HEK293T (cell line): ENCODE results near the gene APOL4.

Experiments used
- CTCF ChIA-PET: fragments of 350-600 bp; formaldehyde crosslinking; extraction: SDS; loops from one replicate; lab custom pipeline; 2021; ENCODE audit warnings: antibody characterized with exemption, inconsistent platforms; lab: Yijun Ruan, JAX
- POLR2A ChIA-PET: fragments of 350-600 bp; formaldehyde crosslinking; extraction: SDS; loops from one replicate; lab custom pipeline; 2020; ENCODE audit warnings: antibody characterized with exemption, inconsistent platforms; lab: Yijun Ruan, JAX
- DNase-seq: peaks from one replicate; pipeline ENCODE4 v3.0.0; 2012; ENCODE audit warnings: mixed read lengths; ENCODE audit errors: extremely low spot score
- ARNT ChIP-seq: fragments of 450-650 bp; IDR thresholded peaks from 2 replicates; pipeline ENCODE4 v1.6.1; 2017; ENCODE audit warnings: mild to moderate bottlenecking
- BHLHE40 ChIP-seq: fragments of 450-650 bp; IDR thresholded peaks from 2 replicates; pipeline ENCODE4 v1.6.1; 2016; ENCODE audit warnings: mild to moderate bottlenecking, moderate library complexity, borderline replicate concordance
- CTBP1 ChIP-seq: fragments of 450-650 bp; IDR thresholded peaks from 2 replicates; pipeline ENCODE4 v1.6.1; 2016; ENCODE audit warnings: borderline replicate concordance
- ELF4 ChIP-seq: fragments of 450-650 bp; IDR thresholded peaks from 2 replicates; pipeline ENCODE4 v1.6.1; 2017; ENCODE audit warnings: antibody characterized with exemption
- FOXA1 ChIP-seq: fragments of 450-650 bp; IDR thresholded peaks from 2 replicates; pipeline ENCODE4 v1.6.1; 2016; ENCODE audit warnings: mild to moderate bottlenecking
- FOXK2 ChIP-seq: fragments of 450-650 bp; IDR thresholded peaks from 2 replicates; pipeline ENCODE4 v1.6.1; 2016; ENCODE audit warnings: mild to moderate bottlenecking
- FOXM1 ChIP-seq: fragments of 450-650 bp; IDR thresholded peaks from 2 replicates; pipeline ENCODE4 v1.6.1; 2017; ENCODE audit warnings: mild to moderate bottlenecking, borderline replicate concordance
- HDGF ChIP-seq: fragments of 450-650 bp; IDR thresholded peaks from 2 replicates; pipeline ENCODE4 v1.6.1; 2017; ENCODE audit warnings: antibody characterized with exemption, borderline replicate concordance
- L3MBTL2 ChIP-seq: fragments of 450-650 bp; conservative IDR thresholded peaks from 2 replicates; pipeline ENCODE4 v1.6.1; 2016; ENCODE audit warnings: mild to moderate bottlenecking
- LEF1 ChIP-seq: fragments of 450-650 bp; IDR thresholded peaks from 2 replicates; pipeline ENCODE4 v1.6.1; 2017; ENCODE audit warnings: mild to moderate bottlenecking, borderline replicate concordance
- NFRKB ChIP-seq: fragments of 450-650 bp; IDR thresholded peaks from 2 replicates; pipeline ENCODE4 v1.6.1; 2016; ENCODE audit warnings: mild to moderate bottlenecking, moderate library complexity
- PKNOX1 ChIP-seq: fragments of 450-650 bp; IDR thresholded peaks from 2 replicates; pipeline ENCODE4 v1.6.1; 2016
- SP1 ChIP-seq: fragments of 450-650 bp; IDR thresholded peaks from 2 replicates; pipeline ENCODE4 v1.6.1; 2017
- SUZ12 ChIP-seq: fragments of 450-650 bp; IDR thresholded peaks from 2 replicates; pipeline ENCODE4 v1.6.1; 2016; ENCODE audit warnings: mild to moderate bottlenecking
- TARDBP ChIP-seq: fragments of 450-650 bp; IDR thresholded peaks from 2 replicates; pipeline ENCODE4 v1.6.1; 2016
- ZNF384 ChIP-seq: fragments of 450-650 bp; IDR thresholded peaks from 2 replicates; pipeline ENCODE4 v1.6.1; 2016

The APOL4 gene

GRCh38 chr22:36151006-36151595 is 50.5 kb downstream of the APOL4 start:
- ChIA-PET CTCF (no interaction called here), POLR2A (no interaction called here)
- DNase-seq, result no peak
- no peak for TF ChIP-seq BHLHE40
- no peak for TF ChIP-seq FOXA1
- no peak for TF ChIP-seq FOXM1
- TF ChIP-seq L3MBTL2, result no peak
- TF ChIP-seq ELF4, result no peak

- POLR2A ChIA-PET, result no interaction called here
- CTCF ChIA-PET, result no interaction called here
- no peak for DNase-seq
- TF ChIP-seq FOXM1, result no peak
- no peak for TF ChIP-seq BHLHE40
- no peak for TF ChIP-seq FOXA1
- TF ChIP-seq LEF1, result no peak
- no peak for TF ChIP-seq ARNT
- no peak for TF ChIP-seq ZNF384
- no peak for TF ChIP-seq PKNOX1
- TF ChIP-seq FOXK2, result no peak
- TF ChIP-seq ELF4, result no peak
- no peak for TF ChIP-seq NFRKB
- TF ChIP-seq CTBP1, result no peak
- TF ChIP-seq L3MBTL2, result no peak
- TF ChIP-seq TARDBP, result no peak
- no peak for TF ChIP-seq SP1
- no peak for TF ChIP-seq HDGF
- TF ChIP-seq SUZ12, result no peak
Observed at GRCh38 chr22:36149441-36149840, 52.2 kb downstream of the APOL4 start.

- DNase-seq, result no peak
- TF ChIP-seq TARDBP (no peak), ELF4 (no peak), FOXM1 (no peak), FOXA1 (no peak), LEF1 (no peak), BHLHE40 (no peak)
- ChIA-PET POLR2A (no interaction called here), CTCF (no interaction called here)
Observed at GRCh38 chr22:36148411-36148810, 53.2 kb downstream of the APOL4 start.

GRCh38 chr22:36147196-36147791 is 54.3 kb downstream of the APOL4 start:
- POLR2A ChIA-PET, result no interaction called here
- TF ChIP-seq FOXK2, result no peak
- TF ChIP-seq BHLHE40, result no peak
- no peak for TF ChIP-seq ELF4
- TF ChIP-seq HDGF, result no peak
- TF ChIP-seq FOXM1, result no peak
- TF ChIP-seq SP1, result no peak
- TF ChIP-seq SUZ12, result no peak
- TF ChIP-seq LEF1, result no peak
- DNase-seq, result no peak
- CTCF ChIA-PET, result no interaction called here

- CTCF ChIA-PET, result interaction anchor here (1.5 kb wide), 1 partner anchor 34 kb away, joined by 3 read pairs; no protein-coding TSS in a partner anchor
- POLR2A ChIA-PET, result no interaction called here
- DNase-seq, result no peak
- TF ChIP-seq ELF4 (no peak), ZNF384 (no peak), SP1 (no peak), FOXM1 (no peak), NFRKB (no peak), FOXK2 (no peak), CTBP1 (no peak), L3MBTL2 (no peak), PKNOX1 (no peak), FOXA1 (no peak)
Observed at GRCh38 chr22:36145881-36146280, 55.7 kb downstream of the APOL4 start.

GRCh38 chr22:36144886-36145541 is 56.6 kb downstream of the APOL4 start:
- DNase-seq, result peak; percentile 60
- ChIA-PET POLR2A (no interaction called here), CTCF (interaction anchor here (0.6 to 1.5 kb wide), 4 partner anchors 9 to 96 kb away, joined by 3 read pairs; no protein-coding TSS in a partner anchor)
- peak; percentile 92 for TF ChIP-seq ZNF384
- no peak for TF ChIP-seq LEF1

GRCh38 chr22:36143956-36144355 is 57.7 kb downstream of the APOL4 start:
- TF ChIP-seq SUZ12 (no peak), L3MBTL2 (no peak), FOXK2 (no peak), LEF1 (no peak), TARDBP (no peak), FOXA1 (no peak)
- CTCF ChIA-PET, result interaction anchor here (1.0 kb wide), 1 partner anchor 36 kb away, joined by 3 read pairs; no protein-coding TSS in a partner anchor
- POLR2A ChIA-PET, result no interaction called here
- DNase-seq, result no peak
